ENCODE measurements around the gene CD70.

GRCh38 chr19:6571167-6571566 is 19.8 kb downstream of the CD70 start:
- TF ChIP-seq POLR2A (IDR thresholded peaks at IDR 0.05) (no peak), CTCF (IDR thresholded peaks at IDR 0.05) (no peak)

All from heart left ventricle (tissue), 13 donors.